Measurements from ENCODE around the gene SLIT3. TPM values are rescaled to one million over a fixed set of nuclear protein-coding genes. Genes with fewer than 3 reads are reported as not detected.

Gene SLIT3
- total RNA-seq, 1 donor from 2014 or later: 3.2 TPM

GRCh38 chr5:168777651-168778050 is 523.3 kb downstream of the SLIT3 start:
- H3K27me3 Mint-ChIP-seq (ENCODE audit: unreplicated experiment): peaks cover 5% of the 10 kb centered on the region
- H3K4me3 Mint-ChIP-seq (ENCODE audit: unreplicated experiment): no peak overlapping the region
- no peak for DNase-seq (ENCODE audit: low spot score)
- H3K27ac Mint-ChIP-seq (ENCODE audit: unreplicated experiment): no peak overlapping the region
- H3K36me3 Mint-ChIP-seq (ENCODE audit: low read depth, unreplicated experiment): no peaks in the 10 kb centered on the region
- no peaks in the 10 kb centered on the region for H3K4me1 Mint-ChIP-seq (ENCODE audit: unreplicated experiment)
- H3K9me3 Mint-ChIP-seq (ENCODE audit: unreplicated experiment): peaks cover under 1% of the 10 kb centered on the region
- no peak for TF ChIP-seq CTCF (IDR thresholded peaks at IDR 0.05; ENCODE audit: unreplicated experiment)

- Mint-ChIP-seq H3K9me3 (ENCODE audit: unreplicated experiment) (no peaks in the 10 kb centered on the region), H3K27ac (ENCODE audit: unreplicated experiment) (no peak overlapping the region), H3K4me1 (ENCODE audit: unreplicated experiment) (no peaks in the 10 kb centered on the region), H3K36me3 (ENCODE audit: low read depth, unreplicated experiment) (no peaks in the 10 kb centered on the region), H3K27me3 (ENCODE audit: unreplicated experiment) (peaks cover 3% of the 10 kb centered on the region), H3K4me3 (ENCODE audit: unreplicated experiment) (no peak overlapping the region)
- no peak for TF ChIP-seq CTCF (IDR thresholded peaks at IDR 0.05; ENCODE audit: unreplicated experiment)
- DNase-seq (ENCODE audit: low spot score): no peak
These were observed 524.9 kb downstream of the SLIT3 start for GRCh38 chr5:168776070-168776469.

- Mint-ChIP-seq H3K4me1 (ENCODE audit: unreplicated experiment) (no peaks in the 10 kb centered on the region), H3K36me3 (ENCODE audit: low read depth, unreplicated experiment) (peaks cover 5% of the 10 kb centered on the region), H3K27ac (ENCODE audit: unreplicated experiment) (no peak overlapping the region), H3K9me3 (ENCODE audit: unreplicated experiment) (no peaks in the 10 kb centered on the region), H3K27me3 (ENCODE audit: unreplicated experiment) (peaks cover 5% of the 10 kb centered on the region), H3K4me3 (ENCODE audit: unreplicated experiment) (no peak overlapping the region)
- no peak for TF ChIP-seq CTCF (IDR thresholded peaks at IDR 0.05; ENCODE audit: unreplicated experiment)
- DNase-seq (ENCODE audit: low spot score): no peak
These were observed 527.7 kb downstream of the SLIT3 start for GRCh38 chr5:168773226-168773625.

DNA sequence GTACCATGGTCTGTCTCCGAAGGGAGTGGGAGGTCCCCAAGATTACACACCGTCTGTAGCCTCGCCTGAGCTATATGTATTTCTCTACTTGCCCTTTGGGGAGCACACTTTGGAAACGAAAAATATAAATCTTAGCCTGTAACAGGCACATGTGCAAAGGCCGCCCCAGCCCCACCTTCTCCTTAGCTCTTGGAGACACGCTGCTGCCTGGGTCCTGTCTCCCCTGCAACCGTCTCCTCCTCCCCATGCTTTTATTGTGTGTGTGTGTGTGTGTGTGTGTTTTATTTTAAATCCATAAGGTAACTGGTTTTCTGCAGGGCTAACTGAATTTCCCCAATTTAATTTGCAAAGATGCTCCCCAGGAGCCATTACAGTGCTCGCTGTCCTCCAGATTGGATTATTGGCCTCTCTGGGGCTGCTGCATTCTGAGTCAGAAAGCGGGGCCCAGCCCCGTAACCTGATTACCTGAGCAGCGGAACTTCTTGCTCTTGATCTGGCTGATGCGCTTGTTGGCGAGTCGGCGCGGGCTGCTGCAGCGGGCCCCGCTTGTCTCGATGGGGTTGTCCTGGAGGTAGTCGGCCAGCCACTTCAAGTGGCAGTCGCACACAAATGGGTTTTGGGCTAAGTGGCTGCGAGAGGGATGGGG is 528.5 kb downstream of the SLIT3 start:
- no peak for TF ChIP-seq CTCF (IDR thresholded peaks at IDR 0.05; ENCODE audit: unreplicated experiment)
- H3K9me3 Mint-ChIP-seq (ENCODE audit: unreplicated experiment): no peaks in the 10 kb centered on the region
- DNase-seq (ENCODE audit: low spot score): no peak
- no peak overlapping the region for H3K4me3 Mint-ChIP-seq (ENCODE audit: unreplicated experiment)
- H3K4me1 Mint-ChIP-seq (ENCODE audit: unreplicated experiment): no peaks in the 10 kb centered on the region
- H3K27me3 Mint-ChIP-seq (ENCODE audit: unreplicated experiment): peaks cover 3% of the 10 kb centered on the region
- H3K27ac Mint-ChIP-seq (ENCODE audit: unreplicated experiment): no peak overlapping the region
- H3K36me3 Mint-ChIP-seq (ENCODE audit: low read depth, unreplicated experiment): peaks cover 10% of the 10 kb centered on the region

DNA sequence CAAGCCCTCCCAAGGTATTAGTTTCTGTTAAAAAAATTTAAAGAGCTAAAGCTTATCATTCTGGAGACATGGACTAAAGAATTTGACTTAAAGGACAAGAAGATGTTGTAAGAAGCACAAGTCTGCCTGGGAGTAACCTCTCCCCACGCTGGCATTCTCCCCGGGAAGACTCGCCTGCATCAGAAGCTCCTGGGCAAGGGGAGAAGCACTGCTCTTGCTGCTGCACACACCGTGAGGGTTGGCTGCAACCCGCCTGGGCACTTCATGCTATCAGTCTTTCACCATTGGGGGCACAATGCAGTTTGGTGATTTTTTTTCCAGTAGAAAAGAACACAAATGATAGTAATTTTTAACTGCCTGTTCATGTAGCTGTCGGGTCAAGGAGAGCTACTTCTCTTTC is 529.3 kb downstream of the SLIT3 start:
- Mint-ChIP-seq H3K36me3 (ENCODE audit: low read depth, unreplicated experiment) (peaks cover 10% of the 10 kb centered on the region), H3K4me3 (ENCODE audit: unreplicated experiment) (no peak overlapping the region), H3K4me1 (ENCODE audit: unreplicated experiment) (no peaks in the 10 kb centered on the region), H3K27me3 (ENCODE audit: unreplicated experiment) (peaks cover 3% of the 10 kb centered on the region), H3K9me3 (ENCODE audit: unreplicated experiment) (no peaks in the 10 kb centered on the region), H3K27ac (ENCODE audit: unreplicated experiment) (no peak overlapping the region)
- DNase-seq (ENCODE audit: low spot score): no peak
- no peak for TF ChIP-seq CTCF (IDR thresholded peaks at IDR 0.05; ENCODE audit: unreplicated experiment)
